Gastrocnemius medialis (tissue), 4 donors: ENCODE data around the gene FOXP4. TPM values are rescaled to one million over a fixed set of nuclear protein-coding genes. Genes with fewer than 3 reads are reported as not detected.

Experiments used
- ATAC-seq, 2 donors: fragments of 150-250 bp; one replicate each; pipeline ENCODE4 v1.9.1; 2016
- DNase-seq, 2 donors: peaks; one replicate each; pipeline ENCODE4 v3.0.0-alpha.2; 2019
- H3K27ac ChIP-seq, 4 donors: fragments of 200-600 bp; sonication (generic); 1 replicate in 1 of 4; 2 replicates in 3 of 4; pipeline ENCODE4 v1.5.1; 2016 to 2018; ENCODE audit warnings: mild to moderate bottlenecking in 2 of 4, moderate library complexity in 1 of 4
- H3K27me3 ChIP-seq, 3 donors: fragments of 200-600 bp; sonication (generic) in 2 of 3; 1 replicate in 1 of 3; 2 replicates in 2 of 3; pipeline versions ENCODE4 v1.5.1 to v1.6.0; 2016 to 2019; ENCODE audit warnings: mild to moderate bottlenecking in 1 of 3, moderate library complexity in 1 of 3
- H3K36me3 ChIP-seq, 2 donors: fragments of 200-600 bp; sonication (generic) in 1 of 2; one replicate each; pipeline ENCODE4 v1.5.1; 2017 to 2018
- H3K4me1 ChIP-seq, 2 donors: fragments of 200-600 bp; sonication (generic) in 1 of 2; one replicate each; pipeline ENCODE4 v1.5.1; 2016 to 2017; ENCODE audit warnings: mild to moderate bottlenecking in 2 of 2
- H3K4me3 ChIP-seq, 4 donors: fragments of 200-600 bp; sonication (generic) in 3 of 4; 1 replicate in 1 of 4; 2 replicates in 3 of 4; pipeline ENCODE4 v1.5.1; 2016 to 2019; ENCODE audit warnings: mild to moderate bottlenecking in 2 of 4
- H3K9me3 ChIP-seq, 3 donors: fragments of 200-600 bp; sonication (generic) in 2 of 3; 1 replicate in 1 of 3; 2 replicates in 2 of 3; pipeline ENCODE4 v1.5.1; 2016 to 2019
- CTCF ChIP-seq, 5 experiments: fragments of 450-650 bp in 3 of 5; fragments of 200-600 bp in 2 of 5; sonication (generic) in 2 of 5; IDR thresholded peaks in 4 of 5; conservative IDR thresholded peaks in 1 of 5; 1 replicate in 4 of 5; 2 replicates in 1 of 5; pipeline ENCODE4 v1.5.1; 2016 to 2019; ENCODE audit warnings: antibody characterized with exemption in 5 of 5, mild to moderate bottlenecking in 3 of 5, moderate library complexity in 3 of 5
- POLR2A ChIP-seq, 2 donors: fragments of 450-650 bp; IDR thresholded peaks; one replicate each; pipeline ENCODE4 v1.6.1; 2017; ENCODE audit warnings: antibody characterized with exemption in 2 of 2, mild to moderate bottlenecking in 2 of 2, moderate library complexity in 2 of 2
- in situ Hi-C, 4 donors: fragments of 200-750 bp; cut with MboI; loops; one replicate each; pipeline versions ENCODE4 v1.15.0 to v1.8.0; 2017; ENCODE audit warnings: low sequenced_read_pairs in 4 of 4
- intact Hi-C: fragments of 100-400 bp; cut with DNase I; formaldehyde crosslinking; loops from one replicate; pipeline ENCODE4 v1.15.1; 2023; ENCODE audit warnings: low total_unique reads
- total RNA-seq, 4 donors: library from RNA; depleted of rRNA; stranded (reverse); fragments of >200 nt; gene quantifications; one replicate each; pipeline versions ENCODE4 v1.1.0 to v1.2.3, GENCODE V29; 2016

FOXP4 gene
- total RNA-seq, 4 donors from 2014 or later, result 3.4 to 11.4 (median 6.5) TPM

DNA sequence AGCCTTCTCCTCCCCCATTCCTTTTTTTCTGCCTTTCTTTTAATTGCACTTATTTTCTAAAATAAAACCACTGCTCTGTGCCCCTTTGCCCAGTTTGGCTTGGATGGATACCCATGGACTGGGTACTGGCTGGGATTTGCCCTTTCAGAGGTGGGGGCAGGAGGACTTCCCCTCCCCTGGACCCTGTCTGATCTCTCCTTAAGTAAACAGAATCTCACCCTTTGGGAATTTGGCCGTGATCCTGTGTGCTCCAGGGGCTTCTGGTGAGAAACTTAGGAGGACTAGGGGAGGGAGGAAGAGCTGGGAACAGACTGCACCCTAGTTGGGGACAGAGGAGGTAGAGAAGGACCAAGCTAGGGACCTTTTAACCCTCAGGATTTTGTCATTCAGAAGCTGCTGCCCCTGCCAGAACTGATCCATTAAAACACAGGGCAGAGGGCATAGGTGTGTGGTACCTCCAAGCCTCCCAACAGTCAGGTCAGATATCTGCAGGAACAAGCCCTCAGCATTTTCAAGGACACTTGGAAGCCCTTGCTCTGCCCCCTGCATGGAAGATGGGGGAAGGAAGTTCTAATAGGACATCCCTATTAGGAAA, 7.3 kb downstream of the FOXP4 start:
- Histone ChIP-seq H3K36me3 (no peaks in the 10 kb centered on the region), H3K27me3 (no peaks in the 10 kb centered on the region), H3K4me3 (no peak overlapping the region), H3K9me3 (no peaks in the 10 kb centered on the region), H3K4me1 (peaks cover 25 to 40% of the 10 kb centered on the region in 2 donors), H3K27ac (no peak overlapping the region)
- no peak for ATAC-seq
- intact Hi-C loops (no loop called here), in situ Hi-C loops (no loop called here)
- TF ChIP-seq POLR2A (IDR thresholded peaks at IDR 0.05) (no peak), CTCF (IDR thresholded peaks at IDR 0.05 in 4 of 5, conservative IDR thresholded peaks at IDR 0.05 in 1 of 5) (no peak)
- DNase-seq, result no peak

DNA sequence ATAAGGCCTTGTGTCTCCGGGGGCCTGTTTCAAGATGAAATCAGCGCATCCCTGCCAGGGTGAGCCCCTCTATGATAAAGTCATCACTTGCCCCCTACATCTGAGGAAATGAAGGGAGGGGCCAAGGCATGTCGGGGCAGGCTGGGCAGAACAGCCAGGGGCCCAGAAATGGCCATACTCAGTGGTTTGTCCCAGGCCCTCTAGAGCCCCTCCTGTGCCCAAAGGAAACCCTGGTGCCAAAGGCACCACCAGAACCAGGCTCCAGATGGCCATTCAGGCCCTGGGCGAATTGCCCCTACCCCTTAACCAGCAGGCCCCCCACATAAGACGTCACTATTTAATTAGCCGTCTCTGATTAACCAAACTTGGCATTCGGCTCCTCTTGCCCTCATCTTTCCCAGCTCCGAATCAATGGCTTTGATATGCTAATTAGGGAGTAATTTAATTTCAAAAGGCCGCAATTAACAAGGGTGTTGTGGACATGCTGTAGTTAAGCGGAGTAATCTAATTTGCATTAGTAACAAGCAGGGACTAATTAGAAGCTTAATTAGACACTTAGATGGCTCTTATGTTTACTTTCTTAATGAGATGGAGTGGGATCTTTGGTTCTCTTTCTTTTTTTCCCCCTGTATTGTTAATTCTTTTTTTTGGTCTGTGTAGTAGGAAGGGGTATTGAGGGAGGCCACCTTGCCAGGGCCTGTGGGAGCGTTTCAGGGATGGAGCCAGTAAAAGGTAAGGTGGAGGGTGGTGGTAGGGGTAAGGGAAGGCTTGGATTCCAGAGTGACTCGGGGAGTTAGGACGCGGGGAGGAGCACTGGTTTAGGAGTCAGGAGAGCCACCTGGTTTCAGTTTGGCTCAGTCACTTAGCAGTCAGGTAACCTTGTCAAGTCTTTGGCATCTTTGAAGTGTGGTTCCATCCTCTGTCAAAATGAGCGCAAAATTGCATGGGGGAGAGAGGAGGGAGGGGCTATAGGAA, 9.4 kb downstream of the FOXP4 start:
- in situ Hi-C loops (no loop called here), intact Hi-C loops (no loop called here)
- ATAC-seq, result no peak

GRCh38 chr6:41557335-41557734, 11.2 kb downstream of the FOXP4 start:
- DNase-seq (no peak), ATAC-seq (peak in 1 of 2 donors; percentile 27)
- no peaks in the 10 kb centered on the region for H3K27me3 ChIP-seq
- H3K27ac ChIP-seq, result no peak overlapping the region
- H3K9me3 ChIP-seq, result no peaks in the 10 kb centered on the region
- no peak overlapping the region for H3K4me3 ChIP-seq
- in situ Hi-C loops, result no loop called here
- H3K36me3 ChIP-seq, result no peaks in the 10 kb centered on the region
- no peak for TF ChIP-seq CTCF (IDR thresholded peaks at IDR 0.05 in 4 of 5, conservative IDR thresholded peaks at IDR 0.05 in 1 of 5)
- no peak for TF ChIP-seq POLR2A (IDR thresholded peaks at IDR 0.05)
- H3K4me1 ChIP-seq, result peaks cover 15 to 33% of the 10 kb centered on the region in 2 donors
- intact Hi-C loops, result no loop called here

More for the DNA sequence above, 9.4 kb downstream of the FOXP4 start:
- TF ChIP-seq CTCF (IDR thresholded peaks at IDR 0.05 in 4 of 5, conservative IDR thresholded peaks at IDR 0.05 in 1 of 5) (no peak), POLR2A (IDR thresholded peaks at IDR 0.05) (no peak)
- Histone ChIP-seq H3K4me1 (peaks cover 15 to 21% of the 10 kb centered on the region in 2 donors), H3K27ac (no peak overlapping the region), H3K27me3 (no peaks in the 10 kb centered on the region), H3K4me3 (no peak overlapping the region), H3K36me3 (no peaks in the 10 kb centered on the region), H3K9me3 (no peaks in the 10 kb centered on the region)
- DNase-seq, result no peak

DNA sequence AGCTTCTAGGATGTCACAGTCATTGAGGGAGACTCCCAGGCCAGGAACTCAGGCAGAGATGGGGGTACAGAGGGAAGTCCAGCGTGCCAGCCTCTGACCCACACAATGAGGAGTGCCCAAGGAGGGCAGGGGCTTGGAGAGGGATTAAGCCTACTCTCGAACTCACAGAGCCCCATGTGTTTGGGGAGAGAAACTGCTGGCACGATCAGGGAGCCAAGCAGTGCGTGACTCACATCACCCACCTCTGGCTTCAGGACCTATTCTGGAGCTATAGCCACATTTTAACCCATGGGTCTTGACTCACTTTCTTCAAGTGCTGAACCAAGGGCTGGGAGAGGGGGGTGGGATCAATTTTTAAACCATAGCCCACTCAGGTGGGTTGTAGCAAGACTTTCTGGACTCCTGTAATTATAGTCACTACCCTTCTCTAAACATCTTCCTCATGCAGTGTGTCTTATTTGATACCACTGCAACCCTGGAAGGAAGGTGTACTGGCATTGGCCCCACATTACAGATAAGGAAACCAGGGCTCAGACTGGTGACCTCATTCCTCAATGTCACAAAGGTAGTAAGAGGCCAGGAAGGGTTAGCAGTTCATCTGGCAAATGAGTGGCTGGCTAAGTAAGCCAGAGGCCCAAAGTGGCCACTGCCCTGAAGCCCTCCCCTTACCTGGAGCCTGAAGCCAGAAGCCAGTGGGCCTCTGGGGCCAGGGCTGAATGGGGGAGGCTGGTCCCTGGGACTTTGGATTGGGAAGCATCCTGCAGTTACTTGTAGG, 12.0 kb downstream of the FOXP4 start:
- in situ Hi-C loops, result no loop called here
- no peaks in the 10 kb centered on the region for H3K36me3 ChIP-seq
- peaks cover 15 to 33% of the 10 kb centered on the region in 2 donors for H3K4me1 ChIP-seq
- DNase-seq (no peak), ATAC-seq (no peak)
- no peaks in the 10 kb centered on the region for H3K27me3 ChIP-seq
- no peak overlapping the region for H3K27ac ChIP-seq
- H3K4me3 ChIP-seq, result no peak overlapping the region
- TF ChIP-seq CTCF (IDR thresholded peaks at IDR 0.05 in 4 of 5, conservative IDR thresholded peaks at IDR 0.05 in 1 of 5) (no peak), POLR2A (IDR thresholded peaks at IDR 0.05) (no peak)
- intact Hi-C loops, result no loop called here
- no peaks in the 10 kb centered on the region for H3K9me3 ChIP-seq
